ENCODE results near the gene GRAP.

GRAP gene

GRCh38 chr17:19018600-19018950, 28.2 kb downstream of the GRAP start:
- DNase-seq (ENCODE audit: low spot score), result no peak

DNA sequence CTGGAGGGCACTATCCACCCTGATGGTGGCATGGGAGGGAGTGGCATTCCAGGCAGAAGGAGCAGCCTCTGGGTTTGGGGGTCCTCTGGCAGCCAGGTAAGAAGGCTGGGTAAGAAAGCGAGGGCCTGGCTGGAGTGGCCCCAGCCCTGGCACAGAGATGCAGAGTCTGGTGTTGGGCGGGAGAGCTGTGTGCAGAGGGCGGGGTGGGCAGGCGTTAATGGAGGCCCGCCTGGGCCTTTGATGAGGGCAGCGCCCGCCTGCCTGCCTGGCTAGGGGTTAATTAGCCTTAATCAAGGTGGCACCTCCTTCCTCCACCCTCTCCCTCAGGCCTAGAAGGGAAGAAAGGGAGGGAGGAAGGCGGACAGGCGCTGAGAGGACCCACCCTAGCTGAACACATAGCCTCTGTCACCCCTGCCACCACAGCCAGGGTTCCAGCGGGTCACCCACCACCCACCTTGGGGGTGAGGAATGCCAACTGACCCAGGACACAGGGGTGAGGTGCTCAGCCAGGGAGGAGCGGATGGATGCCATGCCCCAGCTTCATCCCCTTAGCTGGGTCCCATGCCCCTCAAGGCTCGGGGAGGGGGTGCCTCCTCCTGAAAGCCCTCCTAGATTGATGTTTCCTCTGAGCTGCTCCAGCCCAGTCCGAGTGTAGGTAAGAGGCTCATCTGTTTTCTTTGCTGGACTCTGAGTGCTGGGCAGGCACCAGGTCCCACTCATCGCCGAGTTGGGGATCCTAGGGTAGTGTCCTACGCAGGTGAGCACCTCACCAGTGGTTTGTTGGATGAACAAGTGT, 28.8 kb downstream of the GRAP start:
- no peak for DNase-seq (ENCODE audit: low spot score)

- no peak for DNase-seq (ENCODE audit: low spot score)
Measured at GRCh38 chr17:19017401-19017800, 29.4 kb downstream of the GRAP start.

GRCh38 chr17:19016881-19017280, 29.9 kb downstream of the GRAP start:
- no peak for DNase-seq (ENCODE audit: low spot score)

GRCh38 chr17:19016297-19016696, 30.5 kb downstream of the GRAP start:
- no peak for DNase-seq (ENCODE audit: low spot score)

- no peak for DNase-seq (ENCODE audit: low spot score)
Measured at GRCh38 chr17:19015428-19015827, 31.3 kb downstream of the GRAP start.

- no peak for DNase-seq (ENCODE audit: low spot score)
Measured at GRCh38 chr17:19014628-19015215, 32.0 kb downstream of the GRAP start.

DNA sequence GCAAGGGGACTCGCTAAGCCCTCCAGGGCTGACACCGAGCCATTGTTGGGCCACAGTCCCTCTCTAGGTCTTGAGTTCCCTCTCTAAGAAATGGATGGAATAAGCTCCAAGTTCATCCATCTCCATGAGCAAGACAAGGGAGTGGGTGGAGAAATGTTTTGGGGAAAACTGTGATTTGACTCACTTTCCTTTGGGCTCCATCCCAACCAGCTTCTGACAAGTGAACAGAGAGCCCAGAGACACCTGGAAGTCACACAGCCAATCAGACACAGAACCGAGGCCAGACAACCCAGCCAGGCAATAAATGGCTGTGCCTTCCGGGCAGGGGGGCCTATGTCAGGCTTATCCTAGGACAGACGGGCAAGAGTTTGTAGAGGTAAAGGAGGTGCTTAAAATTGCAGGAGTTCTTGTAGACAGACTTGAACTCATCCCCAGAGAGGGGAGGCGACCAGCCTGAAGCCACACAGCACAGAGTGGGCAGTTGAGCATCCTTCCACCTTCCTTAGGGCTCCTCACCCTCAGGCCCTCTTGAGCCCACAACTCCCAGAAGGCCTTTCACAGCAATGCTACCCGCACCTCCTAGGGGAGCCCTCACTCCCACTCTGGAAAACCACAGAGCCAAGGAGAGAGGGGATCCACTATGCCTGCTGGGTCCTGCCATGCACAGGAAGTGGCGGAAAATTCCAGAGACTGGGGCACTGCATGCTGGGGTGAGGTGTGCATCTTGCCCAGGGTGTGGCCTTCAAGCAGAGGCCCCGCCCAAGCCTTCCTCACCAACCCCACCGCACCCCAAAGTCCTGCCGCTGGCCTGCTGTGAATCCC, 32.7 kb downstream of the GRAP start:
- DNase-seq (ENCODE audit: low spot score), result no peak

GRCh38 chr17:19013226-19013625, 33.5 kb downstream of the GRAP start:
- DNase-seq (ENCODE audit: low spot score), result no peak

- DNase-seq (ENCODE audit: low spot score), result no peak
Measured at GRCh38 chr17:19012171-19013080, 34.3 kb downstream of the GRAP start.

DNA sequence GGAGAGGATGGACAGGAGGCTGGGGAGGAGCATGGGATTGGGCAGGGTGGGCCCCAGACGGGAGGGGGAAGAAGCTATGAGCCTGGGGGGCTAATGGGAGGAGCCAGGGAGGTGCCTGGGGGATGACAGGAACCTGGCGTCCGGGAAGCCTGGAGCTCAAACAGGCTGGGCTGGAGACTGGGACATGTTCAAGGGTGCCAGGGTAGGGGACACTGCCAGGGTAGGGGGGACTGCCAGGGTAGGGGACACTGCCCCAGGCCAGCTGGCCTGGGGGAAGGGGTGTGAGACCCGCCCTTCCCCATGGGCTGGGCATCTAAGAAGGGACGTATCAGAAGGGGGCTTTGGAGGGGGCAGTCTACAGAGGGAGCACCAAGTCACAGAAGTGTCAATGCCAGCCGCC, 35.2 kb downstream of the GRAP start:
- DNase-seq (ENCODE audit: low spot score), result no peak

- DNase-seq (ENCODE audit: low spot score), result no peak
Measured at GRCh38 chr17:19010729-19011505, 35.8 kb downstream of the GRAP start.

- DNase-seq (ENCODE audit: low spot score), result no peak
Measured at GRCh38 chr17:19009970-19010369, 36.8 kb downstream of the GRAP start.

- DNase-seq (ENCODE audit: low spot score), result no peak
Measured at GRCh38 chr17:19006698-19007097, 40.1 kb downstream of the GRAP start.

DNA sequence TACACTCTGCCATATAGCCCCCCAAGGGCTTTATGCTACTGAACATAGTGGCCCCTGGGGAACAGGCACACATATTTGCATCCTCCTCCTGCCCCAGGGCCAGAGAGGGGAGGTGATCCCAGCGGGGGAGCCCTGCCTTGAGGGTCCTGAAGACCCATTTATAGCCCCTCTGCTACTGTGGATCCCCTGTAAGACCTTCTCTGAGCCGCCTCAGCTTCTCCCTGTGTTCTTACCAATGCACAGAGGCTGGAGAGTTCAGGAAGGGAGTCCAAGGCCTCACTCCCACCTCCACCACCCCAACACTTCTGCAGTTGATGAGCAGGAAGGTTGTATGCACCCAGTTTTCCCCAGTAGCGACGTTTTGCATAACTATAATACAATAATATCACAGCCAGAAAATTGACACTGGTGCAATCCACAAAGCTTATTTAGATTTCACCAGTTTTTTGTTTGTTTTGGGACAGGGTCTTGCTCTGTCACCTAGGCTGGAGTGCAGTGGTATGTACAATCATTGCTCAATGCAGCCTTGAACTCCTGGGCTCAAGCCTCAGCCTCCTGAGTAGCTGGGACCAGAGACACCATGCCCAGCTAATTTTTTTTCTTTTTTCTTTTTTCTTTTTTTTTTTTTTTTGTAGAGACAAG, 40.8 kb downstream of the GRAP start:
- DNase-seq (ENCODE audit: low spot score), result no peak

DNA sequence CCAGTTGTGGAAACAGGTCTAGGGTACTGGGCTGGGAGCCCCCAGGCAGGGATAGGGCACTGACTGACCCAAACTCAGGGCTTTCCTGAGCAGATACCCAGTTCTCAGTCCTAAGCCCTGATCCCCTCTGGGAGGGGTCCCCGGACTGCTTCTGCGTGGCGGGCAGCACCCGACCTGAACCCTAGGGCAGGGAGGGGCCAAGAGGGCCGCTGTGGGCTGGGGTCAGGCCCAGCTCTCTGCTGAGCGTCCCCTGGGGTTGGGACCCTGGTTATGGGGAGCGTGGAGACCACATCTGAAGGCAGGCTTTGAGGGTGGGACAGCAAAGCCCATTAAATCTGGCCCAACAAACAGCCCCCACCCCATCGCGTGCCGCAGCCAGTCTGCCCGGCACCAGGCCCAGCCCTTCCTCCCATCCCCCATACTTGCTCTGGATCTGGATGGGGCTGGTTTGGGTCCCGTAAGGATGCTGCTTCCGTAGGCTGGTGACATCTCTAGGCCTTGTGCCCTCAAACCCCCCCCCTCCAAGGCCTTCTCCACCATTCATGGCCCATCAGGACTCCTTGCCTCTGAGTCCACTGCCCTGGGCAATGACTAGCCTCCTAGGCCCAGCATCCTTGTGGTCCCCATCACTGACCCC, 41.5 kb downstream of the GRAP start:
- no peak for DNase-seq (ENCODE audit: low spot score)

- peak; percentile 89 for DNase-seq (ENCODE audit: low spot score)
Measured at GRCh38 chr17:19004421-19005136, 42.2 kb downstream of the GRAP start, which contains the start of gene FAM83G. Gene FAM83G, minus strand, starts transcription at chr17:19004764. Its CDS starts 723 bp downstream, at chr17:19004041.

- peak; percentile 76 for DNase-seq (ENCODE audit: low spot score)
Measured at GRCh38 chr17:19003543-19004420, 43.0 kb downstream of the GRAP start.

Measured in AG08396 (cell line).